Measurements from ENCODE around the gene UNC80. TPM values are rescaled to one million over a fixed set of nuclear protein-coding genes. Genes with fewer than 3 reads are reported as not detected.

The UNC80 gene
- polyA plus RNA-seq, 1 donor (not counting 4 experiments of a cell fraction or from before 2014, with no cell fraction given), result 0.13 TPM

DNA sequence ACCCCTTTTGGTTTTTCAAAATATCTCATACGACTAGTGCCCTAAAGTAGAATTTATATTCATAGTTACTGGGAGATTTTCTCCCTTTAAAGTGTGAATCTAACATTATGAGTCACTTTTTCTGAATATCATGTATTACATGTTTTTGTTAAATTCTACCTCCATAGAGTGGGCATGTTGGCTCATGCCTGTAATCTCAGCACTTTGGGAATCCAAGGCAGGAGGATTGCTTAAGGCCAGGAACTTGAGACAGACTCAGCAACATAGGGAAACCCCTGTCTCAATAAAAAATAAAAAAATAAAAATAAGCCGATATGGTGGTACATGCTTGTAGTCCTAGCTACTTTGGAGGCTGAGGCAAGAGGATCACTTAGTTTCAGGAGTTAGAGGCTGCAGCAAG is 45.3 kb upstream of the UNC80 start:
- Histone ChIP-seq H3K9ac (ENCODE audit: control insufficient read depth, extremely low read depth, insufficient read depth, low read length) (no peak overlapping the region), H3K27me3 (ENCODE audit: control insufficient read depth, extremely low read depth, insufficient read depth, low read length) (no peaks in the 10 kb centered on the region), H2AFZ (ENCODE audit: control insufficient read depth, low read length) (peak overlapping the region; percentile 75), H3K4me1 (ENCODE audit: control insufficient read depth, extremely low read depth, insufficient read depth, low read length) (peaks cover 18% of the 10 kb centered on the region), H3K79me2 (ENCODE audit: control insufficient read depth, insufficient read depth, low read length) (no peaks in the 10 kb centered on the region), H3K27ac (ENCODE audit: control insufficient read depth, insufficient read depth, low read length) (peak overlapping the region; percentile 64), H3K4me2 (ENCODE audit: control insufficient read depth, extremely low read depth, insufficient read depth, low read depth, low read length) (peak overlapping the region; percentile 61), H4K20me1 (ENCODE audit: control insufficient read depth, extremely low read depth, insufficient read depth, low read length) (no peaks in the 10 kb centered on the region), H3K36me3 (ENCODE audit: control insufficient read depth in 2 of 2, extremely low read depth in 1 of 2, insufficient read depth in 2 of 2, low read length in 2 of 2) (peaks cover 0 to 1% of the 10 kb centered on the region in 2 experiments), H3K9me1 (ENCODE audit: control insufficient read depth, extremely low read depth, insufficient read depth, low read length) (no peaks in the 10 kb centered on the region), H3K9me3 (ENCODE audit: control insufficient read depth, low read depth, low read length) (no peaks in the 10 kb centered on the region), H3K4me3 (ENCODE audit: control insufficient read depth in 2 of 3, extremely low read depth in 1 of 3, insufficient read depth in 2 of 3, low read depth in 1 of 3, low read length in 3 of 3) (no peak overlapping the region)
- FAIRE-seq (peak; percentile 93), DNase-seq (ENCODE audit: low read depth, low spot score) (peak; percentile 54)
- TF ChIP-seq EZH2 (IDR thresholded peaks at IDR 0.05; ENCODE audit: low read length), result no peak
- TF ChIP-seq, protein P1, sequence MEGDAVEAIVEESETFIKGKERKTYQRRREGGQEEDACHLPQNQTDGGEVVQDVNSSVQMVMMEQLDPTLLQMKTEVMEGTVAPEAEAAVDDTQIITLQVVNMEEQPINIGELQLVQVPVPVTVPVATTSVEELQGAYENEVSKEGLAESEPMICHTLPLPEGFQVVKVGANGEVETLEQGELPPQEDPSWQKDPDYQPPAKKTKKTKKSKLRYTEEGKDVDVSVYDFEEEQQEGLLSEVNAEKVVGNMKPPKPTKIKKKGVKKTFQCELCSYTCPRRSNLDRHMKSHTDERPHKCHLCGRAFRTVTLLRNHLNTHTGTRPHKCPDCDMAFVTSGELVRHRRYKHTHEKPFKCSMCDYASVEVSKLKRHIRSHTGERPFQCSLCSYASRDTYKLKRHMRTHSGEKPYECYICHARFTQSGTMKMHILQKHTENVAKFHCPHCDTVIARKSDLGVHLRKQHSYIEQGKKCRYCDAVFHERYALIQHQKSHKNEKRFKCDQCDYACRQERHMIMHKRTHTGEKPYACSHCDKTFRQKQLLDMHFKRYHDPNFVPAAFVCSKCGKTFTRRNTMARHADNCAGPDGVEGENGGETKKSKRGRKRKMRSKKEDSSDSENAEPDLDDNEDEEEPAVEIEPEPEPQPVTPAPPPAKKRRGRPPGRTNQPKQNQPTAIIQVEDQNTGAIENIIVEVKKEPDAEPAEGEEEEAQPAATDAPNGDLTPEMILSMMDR (optimal IDR thresholded peaks at IDR 0.05 in 1 of 3, IDR thresholded peaks at IDR 0.05 in 1 of 3, conservative IDR thresholded peaks at IDR 0.05 in 1 of 3; ENCODE audit: extremely low read depth in 1 of 3, insufficient read depth in 2 of 3, low read length in 3 of 3), result no peak
- dilution Hi-C loops (cut with MboI; ENCODE audit: extremely low pct_ligation_motif_present, low sequenced_read_pairs), result no loop called here

DNA sequence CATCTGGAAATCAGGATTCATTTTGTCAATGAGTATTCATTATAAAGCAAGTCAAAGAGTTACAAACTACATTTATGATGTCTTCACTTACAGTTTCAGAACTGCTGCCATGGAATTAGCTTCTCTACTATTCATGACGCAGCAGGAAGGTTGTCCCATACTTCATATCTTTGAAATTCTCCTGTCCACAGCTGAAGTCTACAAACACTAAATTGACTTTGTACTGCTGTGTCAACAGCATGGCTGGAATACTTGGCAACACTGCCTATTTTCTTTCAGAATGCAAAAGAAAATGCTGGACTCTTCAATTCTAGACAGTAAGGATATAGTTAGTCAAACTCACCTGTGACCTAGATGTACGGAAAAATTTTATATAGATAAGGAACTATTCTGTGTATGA is 44.6 kb upstream of the UNC80 start:
- Histone ChIP-seq H3K9me3 (ENCODE audit: control insufficient read depth, low read depth, low read length) (no peaks in the 10 kb centered on the region), H3K36me3 (ENCODE audit: control insufficient read depth in 2 of 2, extremely low read depth in 1 of 2, insufficient read depth in 2 of 2, low read length in 2 of 2) (peaks cover 0 to 1% of the 10 kb centered on the region in 2 experiments), H3K79me2 (ENCODE audit: control insufficient read depth, insufficient read depth, low read length) (no peaks in the 10 kb centered on the region), H3K27ac (ENCODE audit: control insufficient read depth, insufficient read depth, low read length) (no peak overlapping the region), H3K9me1 (ENCODE audit: control insufficient read depth, extremely low read depth, insufficient read depth, low read length) (no peaks in the 10 kb centered on the region), H3K4me1 (ENCODE audit: control insufficient read depth, extremely low read depth, insufficient read depth, low read length) (peaks cover 13% of the 10 kb centered on the region), H3K4me2 (ENCODE audit: control insufficient read depth, extremely low read depth, insufficient read depth, low read depth, low read length) (no peak overlapping the region), H4K20me1 (ENCODE audit: control insufficient read depth, extremely low read depth, insufficient read depth, low read length) (no peaks in the 10 kb centered on the region), H3K4me3 (ENCODE audit: control insufficient read depth in 2 of 3, extremely low read depth in 1 of 3, insufficient read depth in 2 of 3, low read depth in 1 of 3, low read length in 3 of 3) (no peak overlapping the region), H3K27me3 (ENCODE audit: control insufficient read depth, extremely low read depth, insufficient read depth, low read length) (no peaks in the 10 kb centered on the region), H2AFZ (ENCODE audit: control insufficient read depth, low read length) (no peak overlapping the region), H3K9ac (ENCODE audit: control insufficient read depth, extremely low read depth, insufficient read depth, low read length) (no peak overlapping the region)
- DNase-seq (ENCODE audit: low read depth, low spot score), result no peak
- TF ChIP-seq, protein P1 (optimal IDR thresholded peaks at IDR 0.05 in 1 of 3, IDR thresholded peaks at IDR 0.05 in 1 of 3, conservative IDR thresholded peaks at IDR 0.05 in 1 of 3; ENCODE audit: extremely low read depth in 1 of 3, insufficient read depth in 2 of 3, low read length in 3 of 3), result no peak
- TF ChIP-seq EZH2 (IDR thresholded peaks at IDR 0.05; ENCODE audit: low read length), result no peak
- dilution Hi-C loops (cut with MboI; ENCODE audit: extremely low pct_ligation_motif_present, low sequenced_read_pairs), result no loop called here
- FAIRE-seq, result no peak

Data from keratinocyte (primary cell).